ENCODE measurements around the gene XRCC5. TPM values are rescaled to one million over a fixed set of nuclear protein-coding genes. Genes with fewer than 3 reads are reported as not detected.

Gene XRCC5
- total and polyA plus RNA-seq, 2 of the 8 experiments (the other 6 are each of a cell fraction or from before 2014, with no cell fraction given): 308 to 644 TPM

- TF ChIP-seq ATF2 (IDR thresholded peaks at IDR 0.05; ENCODE audit: low read length) (no peak), ZNF274 (IDR thresholded peaks at IDR 0.05; ENCODE audit: borderline replicate concordance, extremely low read depth, low read length) (no peak), CBX8 (IDR thresholded peaks at IDR 0.05; ENCODE audit: borderline replicate concordance, low read depth, low read length) (no peak), SIN3A (conservative IDR thresholded peaks at IDR 0.05 in 1 of 2, IDR thresholded peaks at IDR 0.05 in 1 of 2; ENCODE audit: low read depth in 1 of 2, low read length in 2 of 2) (no peak), GABPA (IDR thresholded peaks at IDR 0.05; ENCODE audit: borderline replicate concordance, insufficient read depth, low read length) (no peak), JUN (IDR thresholded peaks at IDR 0.05; ENCODE audit: low read depth, low read length) (no peak), CBX5 (IDR thresholded peaks at IDR 0.05; ENCODE audit: low read depth, low read length) (no peak)
These were observed 126.3 kb downstream of the XRCC5 start (continued) for GRCh38 chr2:216235462-216235861.

Measured in H1 (cell line).